ENCODE data around the gene TOR1AIP1. TPM values are rescaled to one million over a fixed set of nuclear protein-coding genes. Genes with fewer than 3 reads are reported as not detected.

TOR1AIP1 gene
- total RNA-seq, 1 donor from 2014 or later: 21.6 TPM

GRCh38 chr1:179857009-179857408, 25.1 kb upstream of the TOR1AIP1 start:
- H3K27ac ChIP-seq: no peak overlapping the region
- Mint-ChIP-seq H3K27ac (no peak overlapping the region), H3K36me3 (peaks cover 10% of the 10 kb centered on the region), H3K4me3 (no peak overlapping the region), H3K27me3 (ENCODE audit: insufficient read depth, low read depth) (no peaks in the 10 kb centered on the region), H3K9me3 (no peaks in the 10 kb centered on the region), H3K4me1 (peaks cover 14% of the 10 kb centered on the region)
- H3K4me2 ChIP-seq: no peak overlapping the region
- no peak overlapping the region for H3K4me3 ChIP-seq
- H4K20me1 ChIP-seq (ENCODE audit: low read depth): peaks cover 7% of the 10 kb centered on the region
- H3K9ac ChIP-seq: no peak overlapping the region
- no peaks in the 10 kb centered on the region for H3K36me3 ChIP-seq
- DNase-seq (ENCODE audit: low spot score): no peak
- H2AFZ ChIP-seq (replicated peaks): no peak overlapping the region
- TF ChIP-seq, protein P1, sequence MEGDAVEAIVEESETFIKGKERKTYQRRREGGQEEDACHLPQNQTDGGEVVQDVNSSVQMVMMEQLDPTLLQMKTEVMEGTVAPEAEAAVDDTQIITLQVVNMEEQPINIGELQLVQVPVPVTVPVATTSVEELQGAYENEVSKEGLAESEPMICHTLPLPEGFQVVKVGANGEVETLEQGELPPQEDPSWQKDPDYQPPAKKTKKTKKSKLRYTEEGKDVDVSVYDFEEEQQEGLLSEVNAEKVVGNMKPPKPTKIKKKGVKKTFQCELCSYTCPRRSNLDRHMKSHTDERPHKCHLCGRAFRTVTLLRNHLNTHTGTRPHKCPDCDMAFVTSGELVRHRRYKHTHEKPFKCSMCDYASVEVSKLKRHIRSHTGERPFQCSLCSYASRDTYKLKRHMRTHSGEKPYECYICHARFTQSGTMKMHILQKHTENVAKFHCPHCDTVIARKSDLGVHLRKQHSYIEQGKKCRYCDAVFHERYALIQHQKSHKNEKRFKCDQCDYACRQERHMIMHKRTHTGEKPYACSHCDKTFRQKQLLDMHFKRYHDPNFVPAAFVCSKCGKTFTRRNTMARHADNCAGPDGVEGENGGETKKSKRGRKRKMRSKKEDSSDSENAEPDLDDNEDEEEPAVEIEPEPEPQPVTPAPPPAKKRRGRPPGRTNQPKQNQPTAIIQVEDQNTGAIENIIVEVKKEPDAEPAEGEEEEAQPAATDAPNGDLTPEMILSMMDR (IDR thresholded peaks at IDR 0.05): no peak
- TF ChIP-seq EZH2phosphoT487 (IDR thresholded peaks at IDR 0.05): no peak
- no peak for TF ChIP-seq EZH2 (IDR thresholded peaks at IDR 0.05)
- no peaks in the 10 kb centered on the region for H3K27me3 ChIP-seq
- no peaks in the 10 kb centered on the region for H3F3A ChIP-seq (ENCODE audit: low read depth)
- H3K79me2 ChIP-seq (ENCODE audit: low read depth): no peaks in the 10 kb centered on the region
- no peaks in the 10 kb centered on the region for H3K9me3 ChIP-seq (ENCODE audit: low read depth)
- H3K4me1 ChIP-seq: peaks cover 6% of the 10 kb centered on the region

DNA sequence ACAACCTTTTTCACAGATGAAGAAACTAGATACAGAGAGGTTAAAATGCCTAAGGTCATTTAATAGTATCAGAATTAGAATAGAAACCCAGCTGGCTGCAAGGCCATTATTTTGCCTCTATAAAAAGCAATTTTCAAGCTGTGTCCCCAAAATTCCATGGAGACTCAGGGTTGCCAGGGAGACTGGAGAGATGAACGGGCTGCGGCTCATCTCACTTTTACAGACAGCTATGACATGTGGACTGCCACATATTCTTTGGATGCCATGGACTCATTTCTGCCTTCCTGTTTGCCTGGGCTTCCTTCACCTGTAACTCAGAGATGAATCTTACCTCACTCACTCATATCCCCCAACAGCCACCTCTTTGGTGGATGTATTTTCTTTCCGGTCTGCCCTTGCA, 21.4 kb upstream of the TOR1AIP1 start:
- H3K27ac Mint-ChIP-seq: no peak overlapping the region
- H3K9me3 Mint-ChIP-seq: no peaks in the 10 kb centered on the region
- no peak overlapping the region for H3K4me3 Mint-ChIP-seq

DNA sequence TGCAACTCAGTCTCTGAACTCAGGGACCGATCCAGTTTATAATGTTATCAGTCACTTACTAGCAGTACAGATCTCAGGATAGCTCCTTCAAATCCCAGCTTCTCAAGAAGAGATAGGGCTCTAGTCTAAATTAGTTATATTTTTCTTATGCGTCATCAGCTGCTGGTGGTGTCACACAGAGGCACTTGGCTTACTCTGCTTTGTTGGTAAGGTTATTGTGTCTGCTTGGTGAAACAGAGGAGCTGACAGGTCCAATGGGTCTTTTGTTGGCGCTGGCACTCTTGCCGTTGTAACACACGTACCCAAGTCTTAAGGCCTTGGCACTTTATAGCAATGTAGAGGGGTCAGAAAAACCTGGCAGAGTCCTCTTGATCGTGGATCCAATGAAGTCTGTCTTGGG, 16.7 kb upstream of the TOR1AIP1 start:
- Mint-ChIP-seq H3K27me3 (ENCODE audit: insufficient read depth, low read depth) (no peaks in the 10 kb centered on the region), H3K36me3 (peaks cover 42% of the 10 kb centered on the region), H3K4me3 (no peak overlapping the region), H3K4me1 (peaks cover 11% of the 10 kb centered on the region), H3K27ac (no peak overlapping the region), H3K9me3 (no peaks in the 10 kb centered on the region)
- Histone ChIP-seq H3K27ac (no peak overlapping the region), H2AFZ (replicated peaks) (no peak overlapping the region), H3K79me2 (ENCODE audit: low read depth) (peaks cover 52% of the 10 kb centered on the region), H3K9me3 (ENCODE audit: low read depth) (no peaks in the 10 kb centered on the region), H3K4me2 (no peak overlapping the region), H3K9ac (no peak overlapping the region), H4K20me1 (ENCODE audit: low read depth) (peaks cover 16% of the 10 kb centered on the region), H3K36me3 (peaks cover 5% of the 10 kb centered on the region), H3K4me1 (no peaks in the 10 kb centered on the region), H3F3A (ENCODE audit: low read depth) (no peaks in the 10 kb centered on the region), H3K4me3 (no peak overlapping the region), H3K27me3 (no peaks in the 10 kb centered on the region)
- TF ChIP-seq EZH2phosphoT487 (IDR thresholded peaks at IDR 0.05) (no peak), EZH2 (IDR thresholded peaks at IDR 0.05) (no peak)
- TF ChIP-seq, protein P1 (IDR thresholded peaks at IDR 0.05): no peak
- no peak for DNase-seq (ENCODE audit: low spot score)

More for the DNA sequence above, 21.4 kb upstream of the TOR1AIP1 start:
- Histone ChIP-seq H3K9ac (no peak overlapping the region), H3K27me3 (no peaks in the 10 kb centered on the region), H3F3A (ENCODE audit: low read depth) (no peaks in the 10 kb centered on the region), H3K9me3 (ENCODE audit: low read depth) (no peaks in the 10 kb centered on the region), H3K4me3 (no peak overlapping the region), H3K79me2 (ENCODE audit: low read depth) (peaks cover 9% of the 10 kb centered on the region), H3K27ac (no peak overlapping the region), H3K36me3 (peaks cover 5% of the 10 kb centered on the region), H3K4me2 (no peak overlapping the region), H4K20me1 (ENCODE audit: low read depth) (peaks cover 7% of the 10 kb centered on the region), H3K4me1 (peaks cover 6% of the 10 kb centered on the region), H2AFZ (replicated peaks) (no peak overlapping the region)
- Mint-ChIP-seq H3K4me1 (peaks cover 14% of the 10 kb centered on the region), H3K27me3 (ENCODE audit: insufficient read depth, low read depth) (no peaks in the 10 kb centered on the region), H3K36me3 (peaks cover 31% of the 10 kb centered on the region)
- DNase-seq (ENCODE audit: low spot score): no peak
- no peak for TF ChIP-seq EZH2 (IDR thresholded peaks at IDR 0.05)
- TF ChIP-seq, protein P1 (IDR thresholded peaks at IDR 0.05): no peak
- TF ChIP-seq EZH2phosphoT487 (IDR thresholded peaks at IDR 0.05): no peak
